HepG2 (cell line): Measurements from ENCODE around the gene BCAN. TPM values are rescaled to one million over a fixed set of nuclear protein-coding genes. Genes with fewer than 3 reads are reported as not detected.
A peak's percentile ranks its signal among the peaks of the same experiment; 100 is the strongest.

Source experiments
- BCL6 ChIP-seq: IDR thresholded peaks from 2 replicates; pipeline ENCODE4 v1.6.1; 2016; ENCODE audit warnings: missing genetic modification reagents, missing compliant biosample characterization
- HMGA1 ChIP-seq: sonication (generic); formaldehyde crosslinking; conservative IDR thresholded peaks from 2 replicates; pipeline ENCODE4 v1.4.0; 2020; ENCODE audit warnings: missing genetic modification reagents
- HOXA3 ChIP-seq: sonication (generic); formaldehyde crosslinking; IDR thresholded peaks from 2 replicates; pipeline ENCODE4 v1.5.0; 2020; ENCODE audit warnings: missing genetic modification reagents
- ISL2 ChIP-seq: sonication (generic); formaldehyde crosslinking; IDR thresholded peaks from 2 replicates; pipeline ENCODE4 v1.5.0; 2020; ENCODE audit warnings: missing genetic modification reagents
- MED8 ChIP-seq: sonication (generic); formaldehyde crosslinking; IDR thresholded peaks from 2 replicates; pipeline ENCODE4 v1.8.1; 2023; ENCODE audit warnings: mild to moderate bottlenecking, missing genetic modification reagents; ENCODE audit not compliant: insufficient replicate concordance
- NFIC ChIP-seq: IDR thresholded peaks from 2 replicates; pipeline ENCODE4 v1.6.1; 2012; ENCODE audit warnings: mild to moderate bottlenecking, low read length, inconsistent platforms
- RBAK ChIP-seq: sonication (generic); formaldehyde crosslinking; IDR thresholded peaks from 2 replicates; pipeline ENCODE4 v1.5.1; 2020; ENCODE audit warnings: mild to moderate bottlenecking, missing genetic modification reagents
- SAFB2 ChIP-seq: sonication (generic); formaldehyde crosslinking; IDR thresholded peaks from 2 replicates; pipeline ENCODE4 v1.5.1; 2020; ENCODE audit warnings: missing genetic modification reagents, low read depth, mild to moderate bottlenecking, borderline replicate concordance
- SKI ChIP-seq: fragments of 450-650 bp; IDR thresholded peaks from one replicate; pipeline ENCODE4 v1.6.1; 2018; ENCODE audit warnings: mild to moderate bottlenecking; ENCODE audit not compliant: partially characterized antibody
- SNRNP70 ChIP-seq: fragments of 200-400 bp; formaldehyde crosslinking; IDR thresholded peaks from 2 replicates; pipeline ENCODE4 v1.6.1; 2017; ENCODE audit warnings: mild to moderate bottlenecking, low read depth, low read length, moderate library complexity
- TBX3 ChIP-seq: fragments of 450-650 bp; IDR thresholded peaks from 2 replicates; pipeline ENCODE4 v1.6.1; 2017; ENCODE audit warnings: antibody characterized with exemption, mild to moderate bottlenecking, inconsistent platforms, borderline replicate concordance
- ZNF17 ChIP-seq: sonication (generic); formaldehyde crosslinking; IDR thresholded peaks from 2 replicates; pipeline ENCODE4 v1.5.0; 2020; ENCODE audit warnings: mild to moderate bottlenecking, missing genetic modification reagents
- ZNF431 ChIP-seq: sonication (generic); formaldehyde crosslinking; IDR thresholded peaks from 2 replicates; pipeline ENCODE4 v1.9.0; 2022; ENCODE audit warnings: missing genetic modification reagents, low read depth, mild to moderate bottlenecking, borderline replicate concordance
- ZNF496 ChIP-seq: sonication (generic); formaldehyde crosslinking; IDR thresholded peaks from 2 replicates; pipeline ENCODE4 v1.8.1; 2023; ENCODE audit warnings: mild to moderate bottlenecking, moderate library complexity, missing genetic modification reagents; ENCODE audit not compliant: insufficient replicate concordance
- ZNF547 ChIP-seq: sonication (generic); formaldehyde crosslinking; IDR thresholded peaks from 2 replicates; pipeline ENCODE4 v1.5.1; 2020; ENCODE audit warnings: mild to moderate bottlenecking, missing genetic modification reagents
- ZNF552 ChIP-seq: sonication (generic); formaldehyde crosslinking; IDR thresholded peaks from 2 replicates; pipeline ENCODE4 v1.9.0; 2022; ENCODE audit warnings: missing genetic modification reagents, mild to moderate bottlenecking, borderline replicate concordance
- ZNF672 ChIP-seq: sonication (generic); formaldehyde crosslinking; IDR thresholded peaks from 2 replicates; pipeline ENCODE4 v1.8.1; 2022; ENCODE audit warnings: missing genetic modification reagents
- ZNF792 ChIP-seq: IDR thresholded peaks from 2 replicates; pipeline ENCODE4 v1.6.1; 2016
- polyA plus RNA-seq, 8 experiments: library from polyadenylated mRNA; depleted of rRNA in 3 of 8; stranded (reverse) in 7 of 8; unstranded in 1 of 8; fragments of >200 nt; fragmentation: Illumina TruSeq in 4 of 8; extraction: Trizol in 4 of 8; gene quantifications; 2 replicates each; pipeline versions ENCODE4 v1.2.1 to v1.2.3, GENCODE V29; 2011 to 2016; ENCODE audit warnings: low read depth in 4 of 8, missing spikeins in 1 of 8, mixed read lengths in 1 of 8; ENCODE audit not compliant: insufficient read depth in 1 of 8
- total RNA-seq, 5 experiments: library from RNA; depleted of rRNA; stranded (reverse); fragments of >200 nt; fragmentation: Illumina TruSeq; extraction: Trizol; gene quantifications; 2 replicates each; pipeline ENCODE4 v1.2.3, GENCODE V29; 2016; ENCODE audit warnings: low read depth in 1 of 5
- TF ChIP-seq, protein P1 (sequence below): sonication (generic); formaldehyde crosslinking; IDR thresholded peaks from 2 replicates; pipeline ENCODE4 v1.4.0; 2020; ENCODE audit warnings: missing genetic modification reagents
- TF ChIP-seq, protein P2 (sequence below): sonication (generic); formaldehyde crosslinking; conservative IDR thresholded peaks from 2 replicates; pipeline ENCODE4 v1.8.0; 2022; ENCODE audit warnings: missing genetic modification reagents
- TF ChIP-seq, protein P3 (sequence below): sonication (generic); formaldehyde crosslinking; IDR thresholded peaks from 2 replicates; pipeline ENCODE4 v1.8.1; 2022; ENCODE audit warnings: low read depth, mild to moderate bottlenecking, missing genetic modification reagents
- TF ChIP-seq, protein P4 (sequence below): sonication (generic); formaldehyde crosslinking; IDR thresholded peaks from 2 replicates; pipeline ENCODE4 v1.8.0; 2022; ENCODE audit warnings: missing genetic modification reagents, mild to moderate bottlenecking, moderate library complexity, borderline replicate concordance
- TF ChIP-seq, protein P5 (sequence below): sonication (generic); formaldehyde crosslinking; IDR thresholded peaks from 2 replicates; pipeline ENCODE4 v1.8.1; 2022; ENCODE audit warnings: mild to moderate bottlenecking, missing genetic modification reagents

BCAN gene
- total and polyA plus RNA-seq, 2 of the 13 experiments (the other 11 are each of a cell fraction or from before 2014, with no cell fraction given) = not detected

DNA sequence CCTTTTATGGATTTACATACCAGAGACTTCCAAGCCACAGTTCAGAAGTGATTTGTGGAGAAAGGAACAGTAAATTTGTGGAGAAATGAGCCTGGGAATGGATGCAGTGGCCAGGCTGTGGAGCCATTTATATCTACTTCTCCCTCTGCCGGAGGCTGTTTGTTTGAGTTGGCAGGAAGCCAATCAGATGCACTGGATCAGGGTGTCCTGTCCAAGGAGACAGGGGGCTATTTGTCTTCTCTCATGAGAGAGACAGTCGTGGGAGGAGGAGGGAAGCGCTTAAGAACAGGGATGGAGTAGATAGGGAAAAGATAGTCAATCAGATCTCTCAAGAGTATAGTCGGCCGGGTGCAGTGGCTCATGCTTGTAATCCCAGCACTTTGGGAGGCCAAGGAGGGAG lies 25.5 kb upstream of the BCAN start (continued):
- TF ChIP-seq, protein P1, sequence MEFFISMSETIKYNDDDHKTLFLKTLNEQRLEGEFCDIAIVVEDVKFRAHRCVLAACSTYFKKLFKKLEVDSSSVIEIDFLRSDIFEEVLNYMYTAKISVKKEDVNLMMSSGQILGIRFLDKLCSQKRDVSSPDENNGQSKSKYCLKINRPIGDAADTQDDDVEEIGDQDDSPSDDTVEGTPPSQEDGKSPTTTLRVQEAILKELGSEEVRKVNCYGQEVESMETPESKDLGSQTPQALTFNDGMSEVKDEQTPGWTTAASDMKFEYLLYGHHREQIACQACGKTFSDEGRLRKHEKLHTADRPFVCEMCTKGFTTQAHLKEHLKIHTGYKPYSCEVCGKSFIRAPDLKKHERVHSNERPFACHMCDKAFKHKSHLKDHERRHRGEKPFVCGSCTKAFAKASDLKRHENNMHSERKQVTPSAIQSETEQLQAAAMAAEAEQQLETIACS (CRISPR knock-in tag) = no peak
- TF ChIP-seq HMGA1 (no peak), ZNF17 (no peak), SAFB2 (CRISPR knock-in tag) (no peak), SNRNP70 (no peak), ZNF792 (CRISPR knock-in tag) (0 out of 2 replicates have a peak, but pooled peaks have one; percentile 55), TBX3 (no peak), ISL2 (CRISPR knock-in tag) (no peak), SKI (no peak), ZNF672 (CRISPR knock-in tag) (no peak), ZNF547 (no peak), HOXA3 (CRISPR knock-in tag) (peak; percentile 41; the same call in 1 of the 2 replicates), ZNF552 (CRISPR knock-in tag) (no peak), BCL6 (CRISPR knock-in tag) (peak; percentile 32; the same call in 1 of the 2 replicates), ZNF496 (CRISPR knock-in tag) (no peak), NFIC (peak; percentile 77; the same call in 1 of the 2 replicates), ZNF431 (CRISPR knock-in tag) (no peak), RBAK (peak; percentile 95), MED8 (no peak)
- TF ChIP-seq, protein P2, sequence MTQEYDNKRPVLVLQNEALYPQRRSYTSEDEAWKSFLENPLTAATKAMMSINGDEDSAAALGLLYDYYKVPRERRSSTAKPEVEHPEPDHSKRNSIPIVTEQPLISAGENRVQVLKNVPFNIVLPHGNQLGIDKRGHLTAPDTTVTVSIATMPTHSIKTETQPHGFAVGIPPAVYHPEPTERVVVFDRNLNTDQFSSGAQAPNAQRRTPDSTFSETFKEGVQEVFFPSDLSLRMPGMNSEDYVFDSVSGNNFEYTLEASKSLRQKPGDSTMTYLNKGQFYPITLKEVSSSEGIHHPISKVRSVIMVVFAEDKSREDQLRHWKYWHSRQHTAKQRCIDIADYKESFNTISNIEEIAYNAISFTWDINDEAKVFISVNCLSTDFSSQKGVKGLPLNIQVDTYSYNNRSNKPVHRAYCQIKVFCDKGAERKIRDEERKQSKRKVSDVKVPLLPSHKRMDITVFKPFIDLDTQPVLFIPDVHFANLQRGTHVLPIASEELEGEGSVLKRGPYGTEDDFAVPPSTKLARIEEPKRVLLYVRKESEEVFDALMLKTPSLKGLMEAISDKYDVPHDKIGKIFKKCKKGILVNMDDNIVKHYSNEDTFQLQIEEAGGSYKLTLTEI (CRISPR knock-in tag) = no peak
- TF ChIP-seq, protein P3, sequence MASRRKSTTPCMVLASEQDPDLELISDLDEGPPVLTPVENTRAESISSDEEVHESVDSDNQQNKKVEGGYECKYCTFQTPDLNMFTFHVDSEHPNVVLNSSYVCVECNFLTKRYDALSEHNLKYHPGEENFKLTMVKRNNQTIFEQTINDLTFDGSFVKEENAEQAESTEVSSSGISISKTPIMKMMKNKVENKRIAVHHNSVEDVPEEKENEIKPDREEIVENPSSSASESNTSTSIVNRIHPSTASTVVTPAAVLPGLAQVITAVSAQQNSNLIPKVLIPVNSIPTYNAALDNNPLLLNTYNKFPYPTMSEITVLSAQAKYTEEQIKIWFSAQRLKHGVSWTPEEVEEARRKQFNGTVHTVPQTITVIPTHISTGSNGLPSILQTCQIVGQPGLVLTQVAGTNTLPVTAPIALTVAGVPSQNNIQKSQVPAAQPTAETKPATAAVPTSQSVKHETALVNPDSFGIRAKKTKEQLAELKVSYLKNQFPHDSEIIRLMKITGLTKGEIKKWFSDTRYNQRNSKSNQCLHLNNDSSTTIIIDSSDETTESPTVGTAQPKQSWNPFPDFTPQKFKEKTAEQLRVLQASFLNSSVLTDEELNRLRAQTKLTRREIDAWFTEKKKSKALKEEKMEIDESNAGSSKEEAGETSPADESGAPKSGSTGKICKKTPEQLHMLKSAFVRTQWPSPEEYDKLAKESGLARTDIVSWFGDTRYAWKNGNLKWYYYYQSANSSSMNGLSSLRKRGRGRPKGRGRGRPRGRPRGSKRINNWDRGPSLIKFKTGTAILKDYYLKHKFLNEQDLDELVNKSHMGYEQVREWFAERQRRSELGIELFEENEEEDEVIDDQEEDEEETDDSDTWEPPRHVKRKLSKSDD (CRISPR knock-in tag) = no peak
- TF ChIP-seq, protein P4, sequence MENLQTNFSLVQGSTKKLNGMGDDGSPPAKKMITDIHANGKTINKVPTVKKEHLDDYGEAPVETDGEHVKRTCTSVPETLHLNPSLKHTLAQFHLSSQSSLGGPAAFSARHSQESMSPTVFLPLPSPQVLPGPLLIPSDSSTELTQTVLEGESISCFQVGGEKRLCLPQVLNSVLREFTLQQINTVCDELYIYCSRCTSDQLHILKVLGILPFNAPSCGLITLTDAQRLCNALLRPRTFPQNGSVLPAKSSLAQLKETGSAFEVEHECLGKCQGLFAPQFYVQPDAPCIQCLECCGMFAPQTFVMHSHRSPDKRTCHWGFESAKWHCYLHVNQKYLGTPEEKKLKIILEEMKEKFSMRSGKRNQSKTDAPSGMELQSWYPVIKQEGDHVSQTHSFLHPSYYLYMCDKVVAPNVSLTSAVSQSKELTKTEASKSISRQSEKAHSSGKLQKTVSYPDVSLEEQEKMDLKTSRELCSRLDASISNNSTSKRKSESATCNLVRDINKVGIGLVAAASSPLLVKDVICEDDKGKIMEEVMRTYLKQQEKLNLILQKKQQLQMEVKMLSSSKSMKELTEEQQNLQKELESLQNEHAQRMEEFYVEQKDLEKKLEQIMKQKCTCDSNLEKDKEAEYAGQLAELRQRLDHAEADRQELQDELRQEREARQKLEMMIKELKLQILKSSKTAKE = 0 out of 2 replicates have a peak, but pooled peaks have one; percentile 17
- TF ChIP-seq, protein P5, sequence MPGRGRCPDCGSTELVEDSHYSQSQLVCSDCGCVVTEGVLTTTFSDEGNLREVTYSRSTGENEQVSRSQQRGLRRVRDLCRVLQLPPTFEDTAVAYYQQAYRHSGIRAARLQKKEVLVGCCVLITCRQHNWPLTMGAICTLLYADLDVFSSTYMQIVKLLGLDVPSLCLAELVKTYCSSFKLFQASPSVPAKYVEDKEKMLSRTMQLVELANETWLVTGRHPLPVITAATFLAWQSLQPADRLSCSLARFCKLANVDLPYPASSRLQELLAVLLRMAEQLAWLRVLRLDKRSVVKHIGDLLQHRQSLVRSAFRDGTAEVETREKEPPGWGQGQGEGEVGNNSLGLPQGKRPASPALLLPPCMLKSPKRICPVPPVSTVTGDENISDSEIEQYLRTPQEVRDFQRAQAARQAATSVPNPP (CRISPR knock-in tag) = no peak
